Thoracic aorta endothelial cell (primary cell): ENCODE measurements around the gene IGFBP5. TPM values are rescaled to one million over a fixed set of nuclear protein-coding genes. Genes with fewer than 3 reads are reported as not detected.

Experiments
- total RNA-seq: library from RNA; depleted of rRNA; stranded (reverse); fragments of >200 nt; gene quantifications from 2 replicates; pipeline ENCODE4 v1.2.3, GENCODE V29; 2012

The IGFBP5 gene
- total RNA-seq: 0.40 and 1.0 TPM in 2 replicates

GRCh38 chr2:216695401-216695821 lies at the start of gene IGFBP5:
Gene IGFBP5, minus strand, starts transcription at chr2:216695549. Its CDS starts 774 bp downstream, at chr2:216694775.

GRCh38 chr2:216632952-216633615 lies 62.3 kb downstream of the IGFBP5 start, which contains the start of gene IGFBP2:
Gene IGFBP2, plus strand, starts transcription at chr2:216633420. Its CDS starts 104 bp downstream, at chr2:216633524.

Other genes with a start within 250 kb of the IGFBP5 start
- 879 and 926 TPM in 2 replicates for gene RPL37A, start 196.7 kb downstream of the IGFBP5 start, total RNA-seq
- 19.9 and 68.2 TPM in 2 replicates for gene IGFBP2, start 62.1 kb downstream of the IGFBP5 start, total RNA-seq
- not detected in 2 replicates for gene TNP1, start 164.5 kb upstream of the IGFBP5 start, total RNA-seq